ENCODE results near the gene IL19.

Gene IL19

DNA sequence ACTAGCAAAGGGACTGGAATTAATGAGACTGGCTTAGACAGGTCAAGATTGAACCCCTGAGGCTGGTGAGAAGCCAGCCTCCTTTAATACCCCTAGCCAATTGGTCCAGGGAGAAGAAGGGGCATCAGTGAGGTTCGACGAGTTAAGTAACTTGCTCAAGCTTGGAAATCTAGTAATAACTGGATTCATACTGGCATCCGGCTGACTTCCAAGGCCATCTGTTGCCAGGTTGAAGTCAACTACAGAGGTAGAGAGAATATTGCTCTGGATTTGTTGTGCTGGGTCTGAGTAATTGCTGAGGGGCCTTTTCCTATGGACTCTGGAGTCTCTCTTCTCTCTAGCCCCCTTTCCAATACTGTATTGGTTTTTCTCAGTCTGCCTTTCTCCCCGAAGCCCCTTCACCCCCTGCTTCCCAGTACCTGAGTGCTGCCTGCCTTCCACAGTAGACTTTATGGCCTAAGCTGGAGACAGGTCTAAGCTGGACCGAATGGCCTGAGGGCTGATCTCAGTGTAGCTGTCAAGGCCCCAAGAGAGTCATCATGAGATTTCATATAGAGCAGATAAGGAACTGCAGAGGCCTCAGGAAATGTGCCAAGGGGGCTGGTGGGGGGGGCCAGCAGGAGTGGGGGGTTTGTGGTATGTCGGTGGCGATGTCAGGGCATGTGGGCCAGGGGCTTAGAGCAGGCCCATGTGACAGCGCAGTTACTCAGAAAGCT lies 42.4 kb upstream of the IL19 start:
- no peaks in the 10 kb centered on the region for H4K20me1 ChIP-seq (ENCODE audit: low read depth, low read length)
- H3K79me2 ChIP-seq (ENCODE audit: insufficient read depth, low read length): no peaks in the 10 kb centered on the region
- H3F3A ChIP-seq (ENCODE audit: insufficient read depth): no peaks in the 10 kb centered on the region
- no peaks in the 10 kb centered on the region for H3K27me3 ChIP-seq (ENCODE audit: low read length)
- H3K9me2 ChIP-seq (replicated peaks; ENCODE audit: insufficient read depth, low read length): no peaks in the 10 kb centered on the region
- H3K4me2 ChIP-seq (ENCODE audit: low read depth, low read length, poor library complexity, severe bottlenecking): no peak overlapping the region
- no peaks in the 10 kb centered on the region for H3K36me3 ChIP-seq (ENCODE audit: low read length)
- no peaks in the 10 kb centered on the region for H3K9me3 ChIP-seq (ENCODE audit: insufficient read depth, low read length)
- no peak overlapping the region for H3K27ac ChIP-seq (ENCODE audit: low read depth, low read length)
- no peak overlapping the region for H3K9ac ChIP-seq (ENCODE audit: low read length)
- TF ChIP-seq, protein P1, sequence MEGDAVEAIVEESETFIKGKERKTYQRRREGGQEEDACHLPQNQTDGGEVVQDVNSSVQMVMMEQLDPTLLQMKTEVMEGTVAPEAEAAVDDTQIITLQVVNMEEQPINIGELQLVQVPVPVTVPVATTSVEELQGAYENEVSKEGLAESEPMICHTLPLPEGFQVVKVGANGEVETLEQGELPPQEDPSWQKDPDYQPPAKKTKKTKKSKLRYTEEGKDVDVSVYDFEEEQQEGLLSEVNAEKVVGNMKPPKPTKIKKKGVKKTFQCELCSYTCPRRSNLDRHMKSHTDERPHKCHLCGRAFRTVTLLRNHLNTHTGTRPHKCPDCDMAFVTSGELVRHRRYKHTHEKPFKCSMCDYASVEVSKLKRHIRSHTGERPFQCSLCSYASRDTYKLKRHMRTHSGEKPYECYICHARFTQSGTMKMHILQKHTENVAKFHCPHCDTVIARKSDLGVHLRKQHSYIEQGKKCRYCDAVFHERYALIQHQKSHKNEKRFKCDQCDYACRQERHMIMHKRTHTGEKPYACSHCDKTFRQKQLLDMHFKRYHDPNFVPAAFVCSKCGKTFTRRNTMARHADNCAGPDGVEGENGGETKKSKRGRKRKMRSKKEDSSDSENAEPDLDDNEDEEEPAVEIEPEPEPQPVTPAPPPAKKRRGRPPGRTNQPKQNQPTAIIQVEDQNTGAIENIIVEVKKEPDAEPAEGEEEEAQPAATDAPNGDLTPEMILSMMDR (IDR thresholded peaks at IDR 0.05; ENCODE audit: insufficient read depth, low read length, poor library complexity, severe bottlenecking): no peak
- TF ChIP-seq EZH2phosphoT487 (conservative IDR thresholded peaks at IDR 0.05; ENCODE audit: low read length): no peak
- no peak overlapping the region for H3K4me3 ChIP-seq (ENCODE audit: insufficient read depth, low read length, poor library complexity, severe bottlenecking)
- no peak overlapping the region for H2AFZ ChIP-seq (ENCODE audit: low read depth, low read length, severe bottlenecking)

DNA sequence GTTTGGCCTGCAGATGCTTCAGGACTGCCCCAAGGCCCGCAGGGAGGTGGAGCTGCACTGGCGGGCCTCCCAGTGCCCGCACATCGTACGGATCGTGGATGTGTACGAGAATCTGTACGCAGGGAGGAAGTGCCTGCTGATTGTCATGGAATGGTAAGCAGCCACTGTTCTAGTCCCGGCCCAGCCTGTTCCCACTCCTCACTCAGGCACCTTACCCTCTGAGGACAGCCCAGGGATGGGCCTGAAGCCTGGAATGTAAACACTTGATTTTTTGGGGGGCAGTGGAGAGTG lies 41.9 kb upstream of the IL19 start:
- Histone ChIP-seq H3K27me3 (ENCODE audit: low read length) (no peaks in the 10 kb centered on the region), H3K79me2 (ENCODE audit: insufficient read depth, low read length) (no peaks in the 10 kb centered on the region)

DNA sequence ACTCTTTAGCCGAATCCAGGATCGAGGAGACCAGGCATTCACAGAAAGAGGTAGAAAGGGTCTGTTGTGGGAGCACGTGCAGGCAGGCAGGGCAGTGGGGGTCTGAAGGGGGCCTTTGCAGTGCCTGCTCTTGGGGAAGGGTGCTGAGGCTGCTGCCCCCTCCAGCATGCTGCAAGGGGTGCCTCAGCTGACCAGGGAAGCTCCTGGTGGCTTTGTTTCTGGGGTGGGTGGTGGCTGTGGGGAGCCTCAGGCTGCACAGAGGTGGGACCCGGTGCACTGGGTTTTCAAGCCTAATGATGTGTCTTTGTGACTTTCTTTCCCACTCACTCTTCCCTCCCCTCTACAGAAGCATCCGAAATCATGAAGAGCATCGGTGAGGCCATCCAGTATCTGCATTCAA lies 41.5 kb upstream of the IL19 start:
- H3K9me3 ChIP-seq (ENCODE audit: insufficient read depth, low read length): no peaks in the 10 kb centered on the region
- no peak for TF ChIP-seq EZH2phosphoT487 (conservative IDR thresholded peaks at IDR 0.05; ENCODE audit: low read length)
- TF ChIP-seq, protein P1 (IDR thresholded peaks at IDR 0.05; ENCODE audit: insufficient read depth, low read length, poor library complexity, severe bottlenecking): no peak
- no peak overlapping the region for H2AFZ ChIP-seq (ENCODE audit: low read depth, low read length, severe bottlenecking)
- H3K79me2 ChIP-seq (ENCODE audit: insufficient read depth, low read length): no peaks in the 10 kb centered on the region
- H3K4me2 ChIP-seq (ENCODE audit: low read depth, low read length, poor library complexity, severe bottlenecking): no peak overlapping the region
- H3K9ac ChIP-seq (ENCODE audit: low read length): no peak overlapping the region
- H3K36me3 ChIP-seq (ENCODE audit: low read length): no peaks in the 10 kb centered on the region
- H4K20me1 ChIP-seq (ENCODE audit: low read depth, low read length): no peaks in the 10 kb centered on the region
- no peaks in the 10 kb centered on the region for H3F3A ChIP-seq (ENCODE audit: insufficient read depth)
- no peaks in the 10 kb centered on the region for H3K27me3 ChIP-seq (ENCODE audit: low read length)
- H3K27ac ChIP-seq (ENCODE audit: low read depth, low read length): no peak overlapping the region
- H3K9me2 ChIP-seq (replicated peaks; ENCODE audit: insufficient read depth, low read length): no peaks in the 10 kb centered on the region
- no peak overlapping the region for H3K4me3 ChIP-seq (ENCODE audit: insufficient read depth, low read length, poor library complexity, severe bottlenecking)

More for the DNA sequence above, 41.9 kb upstream of the IL19 start:
- Histone ChIP-seq H2AFZ (ENCODE audit: low read depth, low read length, severe bottlenecking) (no peak overlapping the region), H3K9me2 (replicated peaks; ENCODE audit: insufficient read depth, low read length) (no peaks in the 10 kb centered on the region), H3K4me2 (ENCODE audit: low read depth, low read length, poor library complexity, severe bottlenecking) (no peak overlapping the region), H3K27ac (ENCODE audit: low read depth, low read length) (no peak overlapping the region), H3K9ac (ENCODE audit: low read length) (no peak overlapping the region), H4K20me1 (ENCODE audit: low read depth, low read length) (no peaks in the 10 kb centered on the region), H3K36me3 (ENCODE audit: low read length) (no peaks in the 10 kb centered on the region), H3K9me3 (ENCODE audit: insufficient read depth, low read length) (no peaks in the 10 kb centered on the region), H3F3A (ENCODE audit: insufficient read depth) (no peaks in the 10 kb centered on the region), H3K4me3 (ENCODE audit: insufficient read depth, low read length, poor library complexity, severe bottlenecking) (no peak overlapping the region)
- no peak for TF ChIP-seq EZH2phosphoT487 (conservative IDR thresholded peaks at IDR 0.05; ENCODE audit: low read length)
- TF ChIP-seq, protein P1 (IDR thresholded peaks at IDR 0.05; ENCODE audit: insufficient read depth, low read length, poor library complexity, severe bottlenecking): no peak
